Peyer's patch (tissue), 4 donors: ENCODE data around the gene WDR59. TPM values are rescaled to one million over a fixed set of nuclear protein-coding genes. Genes with fewer than 3 reads are reported as not detected.
"Not testable (repeated sequence)": the region's sequence is repeated elsewhere in the genome, so short reads cannot be mapped to it uniquely, and the experiment has no call there.

Experiments used
- DNase-seq, 3 donors: peaks; one replicate each; pipeline ENCODE4 v3.0.0-alpha.2; 2017 to 2019
- H3K27ac ChIP-seq, 4 donors: fragments of 200-600 bp; sonication (generic); one replicate each; pipeline ENCODE4 v1.5.1; 2016 to 2019
- H3K27me3 ChIP-seq, 2 donors: fragments of 200-600 bp; sonication (generic); one replicate each; pipeline ENCODE4 v1.5.1; 2019
- H3K36me3 ChIP-seq, 3 donors: fragments of 200-600 bp; sonication (generic); one replicate each; pipeline ENCODE4 v1.5.1; 2016 to 2019
- H3K4me1 ChIP-seq, 4 donors: fragments of 200-600 bp; sonication (generic); one replicate each; pipeline ENCODE4 v1.5.1; 2016 to 2019
- H3K4me3 ChIP-seq, 4 donors: fragments of 200-600 bp; sonication (generic); 1 replicate in 3 of 4; 2 replicates in 1 of 4; pipeline ENCODE4 v1.5.1; 2016 to 2019; ENCODE audit warnings: mild to moderate bottlenecking in 1 of 4
- H3K9me3 ChIP-seq, 4 donors: fragments of 200-600 bp; sonication (generic); one replicate each; pipeline ENCODE4 v1.5.1; 2016 to 2019; ENCODE audit warnings: mild to moderate bottlenecking in 1 of 4
- POLR2A ChIP-seq, 2 donors: fragments of 450-650 bp; IDR thresholded peaks; one replicate each; pipeline ENCODE4 v1.5.1; 2017; ENCODE audit warnings: antibody characterized with exemption in 2 of 2, mild to moderate bottlenecking in 2 of 2, moderate library complexity in 2 of 2
- total RNA-seq, 4 donors: library from RNA; depleted of rRNA; stranded (reverse); fragments of >200 nt; gene quantifications; one replicate each; pipeline ENCODE4 v1.1.0, GENCODE V29; 2016
- TF ChIP-seq, protein P1 (sequence below), 6 experiments: fragments of 450-650 bp in 4 of 6; fragments of 200-600 bp in 2 of 6; sonication (generic) in 1 of 6; IDR thresholded peaks; one replicate each; pipeline ENCODE4 v1.5.1; 2017 to 2019; ENCODE audit warnings: antibody characterized with exemption in 6 of 6, mild to moderate bottlenecking in 3 of 6, moderate library complexity in 1 of 6

WDR59 gene
- total RNA-seq, 4 donors from 2014 or later, result 32.9 to 127 (median 102) TPM

GRCh38 chr16:75027520-75028300 lies 42.8 kb upstream of the WDR59 start:
- DNase-seq, result no peak
- no peak overlapping the region for H3K27ac ChIP-seq
- no peaks in the 10 kb centered on the region for H3K27me3 ChIP-seq
- H3K4me3 ChIP-seq, result no peak overlapping the region
- H3K36me3 ChIP-seq, result no peaks in the 10 kb centered on the region
- TF ChIP-seq POLR2A (IDR thresholded peaks at IDR 0.05), result no peak
- TF ChIP-seq, protein P1, sequence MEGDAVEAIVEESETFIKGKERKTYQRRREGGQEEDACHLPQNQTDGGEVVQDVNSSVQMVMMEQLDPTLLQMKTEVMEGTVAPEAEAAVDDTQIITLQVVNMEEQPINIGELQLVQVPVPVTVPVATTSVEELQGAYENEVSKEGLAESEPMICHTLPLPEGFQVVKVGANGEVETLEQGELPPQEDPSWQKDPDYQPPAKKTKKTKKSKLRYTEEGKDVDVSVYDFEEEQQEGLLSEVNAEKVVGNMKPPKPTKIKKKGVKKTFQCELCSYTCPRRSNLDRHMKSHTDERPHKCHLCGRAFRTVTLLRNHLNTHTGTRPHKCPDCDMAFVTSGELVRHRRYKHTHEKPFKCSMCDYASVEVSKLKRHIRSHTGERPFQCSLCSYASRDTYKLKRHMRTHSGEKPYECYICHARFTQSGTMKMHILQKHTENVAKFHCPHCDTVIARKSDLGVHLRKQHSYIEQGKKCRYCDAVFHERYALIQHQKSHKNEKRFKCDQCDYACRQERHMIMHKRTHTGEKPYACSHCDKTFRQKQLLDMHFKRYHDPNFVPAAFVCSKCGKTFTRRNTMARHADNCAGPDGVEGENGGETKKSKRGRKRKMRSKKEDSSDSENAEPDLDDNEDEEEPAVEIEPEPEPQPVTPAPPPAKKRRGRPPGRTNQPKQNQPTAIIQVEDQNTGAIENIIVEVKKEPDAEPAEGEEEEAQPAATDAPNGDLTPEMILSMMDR (IDR thresholded peaks at IDR 0.05), result no peak
- H3K9me3 ChIP-seq, result no peaks in the 10 kb centered on the region
- H3K4me1 ChIP-seq, result peaks cover 0 to 6% (median 0%) of the 10 kb centered on the region in 4 donors

- no peaks in the 10 kb centered on the region for H3K9me3 ChIP-seq
- H3K4me1 ChIP-seq, result peaks cover 0 to 6% (median 0%) of the 10 kb centered on the region in 4 donors
- H3K36me3 ChIP-seq, result no peaks in the 10 kb centered on the region
- peak overlapping the region in 3 of 4 donors; percentile 38 to 69 (median 62) for H3K27ac ChIP-seq
- TF ChIP-seq, protein P1 (IDR thresholded peaks at IDR 0.05), result no peak
- no peak for TF ChIP-seq POLR2A (IDR thresholded peaks at IDR 0.05)
- no peak for DNase-seq
- no peak overlapping the region for H3K4me3 ChIP-seq
- no peaks in the 10 kb centered on the region for H3K27me3 ChIP-seq
These were observed 42.0 kb upstream of the WDR59 start for GRCh38 chr16:75026892-75027391.

DNA sequence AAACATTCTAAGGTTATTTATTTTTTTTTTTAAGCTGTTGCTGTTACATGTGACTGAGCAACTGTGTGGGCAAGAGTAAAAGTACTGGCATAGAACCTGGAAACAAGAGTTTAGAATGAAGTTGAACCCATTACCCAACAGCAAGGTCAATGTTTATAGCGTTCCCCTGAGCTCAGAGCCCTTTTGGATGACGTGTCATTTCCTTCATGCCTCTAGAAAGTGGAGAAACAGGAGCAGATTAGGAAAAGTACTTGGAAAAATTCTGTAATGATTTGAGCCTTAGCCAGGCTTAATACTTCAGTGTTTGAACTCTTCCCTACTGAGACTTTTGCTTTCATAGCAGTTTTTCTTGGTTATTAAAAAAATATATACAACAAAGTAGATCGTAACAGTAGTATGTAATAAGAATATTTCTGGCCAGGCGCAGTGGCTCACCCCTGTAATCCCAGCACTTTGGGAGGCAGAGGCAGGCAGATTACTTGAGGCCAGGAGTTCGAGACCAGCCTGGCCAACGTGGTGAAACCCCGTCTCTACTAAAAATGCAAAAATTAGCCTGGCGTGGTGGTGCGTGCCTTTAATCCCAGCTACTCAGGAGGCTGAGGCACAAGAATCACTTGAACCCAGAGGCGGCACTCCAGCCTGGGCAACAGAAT lies 41.4 kb upstream of the WDR59 start:
- H3K27ac ChIP-seq, result peak overlapping the region; percentile 38 to 73 (median 66)

DNA sequence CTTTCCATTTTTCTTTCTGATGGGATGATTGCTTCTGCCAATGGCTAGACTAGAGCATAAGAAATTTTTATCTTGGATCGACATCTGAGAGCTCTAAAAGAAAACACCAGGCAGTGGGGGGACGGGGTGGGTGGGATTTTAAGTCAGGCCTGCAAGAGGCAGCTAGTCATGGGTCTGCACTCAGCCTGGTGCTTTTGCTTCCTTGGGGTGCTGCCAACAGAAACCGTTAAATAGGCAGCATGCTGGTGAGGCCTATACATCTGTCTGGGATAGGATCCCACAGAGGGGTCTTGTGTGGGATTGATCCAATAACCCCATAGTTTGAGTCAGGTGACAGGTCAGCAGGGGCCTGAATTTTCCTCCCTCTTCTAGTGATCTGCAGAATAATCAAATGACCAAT lies 40.8 kb upstream of the WDR59 start:
- no peak for DNase-seq
- no peaks in the 10 kb centered on the region for H3K27me3 ChIP-seq
- no peaks in the 10 kb centered on the region for H3K36me3 ChIP-seq
- H3K4me3 ChIP-seq, result no peak overlapping the region
- peak overlapping the region; percentile 4 to 75 (median 52) for H3K27ac ChIP-seq
- no peaks in the 10 kb centered on the region for H3K9me3 ChIP-seq
- no peak for TF ChIP-seq POLR2A (IDR thresholded peaks at IDR 0.05)
- H3K4me1 ChIP-seq, result peaks cover 0 to 6% (median 0%) of the 10 kb centered on the region in 4 donors

More for the DNA sequence above, 41.4 kb upstream of the WDR59 start:
- H3K36me3 ChIP-seq, H3K4me3 ChIP-seq, H3K9me3 ChIP-seq, H3K27me3 ChIP-seq, DNase-seq, H3K4me1 ChIP-seq: not testable (repeated sequence)

- DNase-seq, result no peak
- H3K27ac ChIP-seq, result no peak overlapping the region
These were observed 39.7 kb upstream of the WDR59 start for GRCh38 chr16:75024594-75024993.

DNA sequence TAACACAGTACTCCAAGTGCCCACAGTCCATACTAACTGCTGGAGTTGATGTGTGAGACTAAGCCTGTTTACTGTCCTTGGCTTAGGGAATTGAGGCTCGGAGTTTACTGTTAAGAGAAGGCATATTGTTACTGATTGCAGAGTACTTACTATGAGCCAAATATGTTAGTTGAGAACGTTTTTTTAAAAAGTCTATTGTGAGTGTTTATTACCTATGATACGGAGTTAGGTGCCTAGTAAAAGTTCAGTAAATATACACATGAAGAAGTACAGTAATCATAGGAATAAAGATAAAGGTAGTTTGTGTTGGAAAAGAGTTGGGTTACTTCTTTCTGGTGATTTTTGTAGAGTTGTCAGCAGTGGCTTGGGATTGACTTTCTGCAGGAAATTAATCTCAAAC lies 39.3 kb upstream of the WDR59 start:
- no peak for DNase-seq
- Histone ChIP-seq H3K9me3 (no peaks in the 10 kb centered on the region), H3K27ac (no peak overlapping the region), H3K4me3 (no peak overlapping the region), H3K36me3 (no peaks in the 10 kb centered on the region), H3K4me1 (peaks cover 0 to 6% (median 0%) of the 10 kb centered on the region in 4 donors), H3K27me3 (no peaks in the 10 kb centered on the region)
- TF ChIP-seq POLR2A (IDR thresholded peaks at IDR 0.05), result no peak
- TF ChIP-seq, protein P1 (IDR thresholded peaks at IDR 0.05), result no peak

More at GRCh38 chr16:75024594-75024993, 39.7 kb upstream of the WDR59 start:
- no peak overlapping the region for H3K4me3 ChIP-seq
- TF ChIP-seq POLR2A (IDR thresholded peaks at IDR 0.05), result no peak
- TF ChIP-seq, protein P1 (IDR thresholded peaks at IDR 0.05), result no peak
- no peaks in the 10 kb centered on the region for H3K9me3 ChIP-seq
- peaks cover 0 to 6% (median 0%) of the 10 kb centered on the region in 4 donors for H3K4me1 ChIP-seq
- H3K36me3 ChIP-seq, result no peaks in the 10 kb centered on the region
- H3K27me3 ChIP-seq, result no peaks in the 10 kb centered on the region
